ENCODE results near the gene RANBP17. TPM values are rescaled to one million over a fixed set of nuclear protein-coding genes. Genes with fewer than 3 reads are reported as not detected.

Gene RANBP17
- 25.5 and 35.6 TPM in 2 replicates for polyA plus RNA-seq
- polyA minus RNA-seq: 128 and 168 TPM in 2 replicates

DNA sequence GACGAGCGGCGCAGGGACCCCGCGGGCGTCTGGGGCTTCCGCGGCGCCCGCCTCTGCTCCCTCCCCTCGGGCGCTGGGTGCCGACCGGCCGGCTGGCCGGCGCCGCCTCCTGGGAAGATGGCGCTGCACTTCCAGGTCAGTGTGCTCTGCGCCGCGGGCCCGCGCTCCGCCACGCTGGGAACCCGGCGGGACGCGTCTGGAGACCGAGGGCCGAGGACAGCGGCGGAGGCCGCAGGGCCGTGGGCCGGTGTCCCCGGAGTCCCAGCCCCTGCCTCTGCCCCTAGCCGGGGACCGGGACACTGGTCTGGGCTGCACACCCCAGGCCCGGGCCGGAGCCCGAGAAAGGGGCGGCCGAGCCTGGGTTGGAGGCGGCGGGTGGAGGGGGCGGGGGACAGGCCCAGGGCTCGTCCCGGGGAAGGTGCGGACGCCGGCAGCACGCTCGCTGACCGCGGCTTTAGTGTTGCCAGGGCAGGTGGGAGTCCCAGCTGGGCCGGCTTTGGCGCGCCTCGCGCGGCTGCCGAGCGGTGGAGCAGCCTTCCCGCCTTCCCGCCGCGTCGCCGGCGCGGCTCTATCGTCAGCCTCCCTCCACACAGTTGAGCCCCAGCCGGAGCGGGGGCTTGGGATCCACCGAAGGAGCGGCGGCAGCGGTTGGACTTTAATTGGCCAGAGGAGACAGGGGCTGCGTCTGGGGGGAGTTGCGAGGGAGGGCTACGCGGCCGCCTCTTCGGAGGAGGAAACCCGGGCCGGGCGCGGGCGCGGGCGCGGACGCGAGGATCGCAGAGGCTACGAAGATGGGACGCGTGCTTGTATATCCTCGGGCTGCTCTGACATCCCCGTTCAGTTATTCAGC, at the start of gene RANBP17:
RANBP17 (plus strand) TSS at position 102 of the 850 bp plus-strand sequence.
- H3K9me3 ChIP-seq (ENCODE audit: low read length): no peaks in the 10 kb centered on the region
- H3K79me2 ChIP-seq (replicated peaks; ENCODE audit: insufficient read depth, low read length): peaks cover 10% of the 10 kb centered on the region
- peak within 1 kb of the TSS; percentile 25 for H3K4me2 ChIP-seq (ENCODE audit: low read length)
- H3K27me3 ChIP-seq (ENCODE audit: insufficient read depth, low read depth, low read length): no peaks in the 10 kb centered on the region
- peak within 1 kb of the TSS; percentile 53 for H2AFZ ChIP-seq (ENCODE audit: low read depth, low read length)
- no peaks in the 10 kb centered on the region for H4K20me1 ChIP-seq (ENCODE audit: insufficient read depth)
- H3K27ac ChIP-seq (ENCODE audit: low read length): peak within 1 kb of the TSS; percentile 53
- H3K36me3 ChIP-seq (ENCODE audit: insufficient read depth, low read length): no peaks in the 10 kb centered on the region
- peak within 1 kb of the TSS; percentile 88 for H3K4me3 ChIP-seq (ENCODE audit: low read length)
- TF ChIP-seq CTCF (IDR thresholded peaks at IDR 0.05; ENCODE audit: poor library complexity, severe bottlenecking): peak; percentile 19
- no peak for TF ChIP-seq SMC3 (conservative IDR thresholded peaks at IDR 0.05; ENCODE audit: poor library complexity)
- TF ChIP-seq EP300 (conservative IDR thresholded peaks at IDR 0.05; ENCODE audit: poor library complexity, severe bottlenecking): peak; percentile 8
- TF ChIP-seq RAD21 (conservative IDR thresholded peaks at IDR 0.05): peak; percentile 45
- TF ChIP-seq MXI1 (conservative IDR thresholded peaks at IDR 0.05; ENCODE audit: poor library complexity, severe bottlenecking): peak; percentile 65
- H3K9ac ChIP-seq (ENCODE audit: low read length): peak within 1 kb of the TSS; percentile 76
- no peaks in the 10 kb centered on the region for H3K9me2 ChIP-seq (ENCODE audit: insufficient read depth, low read length)
- H3F3A ChIP-seq (ENCODE audit: insufficient read depth, low read length, poor library complexity, severe bottlenecking): peaks cover 3% of the 10 kb centered on the region

DNA sequence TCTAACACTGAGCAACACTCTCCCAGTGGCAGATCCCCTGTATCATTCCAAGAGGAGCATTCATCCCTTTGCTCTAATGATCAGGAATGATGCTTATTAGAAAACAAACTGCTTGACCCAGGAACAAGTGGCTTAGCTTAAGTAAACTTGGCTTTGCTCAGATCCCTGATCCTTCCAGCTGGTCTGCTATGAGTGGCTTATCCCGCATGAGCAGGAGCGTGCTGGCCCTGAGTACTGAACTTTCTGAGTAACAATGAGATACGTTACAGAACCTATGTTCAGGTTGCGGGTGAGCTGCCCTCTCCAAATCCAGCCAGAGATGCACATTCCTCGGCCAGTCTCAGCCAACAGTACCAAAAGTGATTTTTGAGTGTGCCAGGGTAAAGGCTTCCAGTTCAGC, 48.6 kb upstream of the RANBP17 start:
- H3K9me2 ChIP-seq (ENCODE audit: insufficient read depth, low read length): no peaks in the 10 kb centered on the region
- no peaks in the 10 kb centered on the region for H4K20me1 ChIP-seq (ENCODE audit: insufficient read depth)
- H3K27me3 ChIP-seq (ENCODE audit: insufficient read depth, low read depth, low read length): no peaks in the 10 kb centered on the region
- no peaks in the 10 kb centered on the region for H3K9me3 ChIP-seq (ENCODE audit: low read length)
- no peak overlapping the region for H3K27ac ChIP-seq (ENCODE audit: low read length)
- no peak overlapping the region for H3K4me2 ChIP-seq (ENCODE audit: low read length)
- TF ChIP-seq CTCF (IDR thresholded peaks at IDR 0.05; ENCODE audit: poor library complexity, severe bottlenecking) (no peak), SMC3 (conservative IDR thresholded peaks at IDR 0.05; ENCODE audit: poor library complexity) (no peak), EP300 (conservative IDR thresholded peaks at IDR 0.05; ENCODE audit: poor library complexity, severe bottlenecking) (no peak), RAD21 (conservative IDR thresholded peaks at IDR 0.05) (no peak), EZH2 (IDR thresholded peaks at IDR 0.05; ENCODE audit: borderline replicate concordance, insufficient read depth, low read length, poor library complexity, severe bottlenecking) (no peak), TAF1 (IDR thresholded peaks at IDR 0.05; ENCODE audit: low read depth) (no peak), POLR2AphosphoS5 (IDR thresholded peaks at IDR 0.05) (no peak), MXI1 (conservative IDR thresholded peaks at IDR 0.05; ENCODE audit: poor library complexity, severe bottlenecking) (no peak)
- TF ChIP-seq, protein P1, sequence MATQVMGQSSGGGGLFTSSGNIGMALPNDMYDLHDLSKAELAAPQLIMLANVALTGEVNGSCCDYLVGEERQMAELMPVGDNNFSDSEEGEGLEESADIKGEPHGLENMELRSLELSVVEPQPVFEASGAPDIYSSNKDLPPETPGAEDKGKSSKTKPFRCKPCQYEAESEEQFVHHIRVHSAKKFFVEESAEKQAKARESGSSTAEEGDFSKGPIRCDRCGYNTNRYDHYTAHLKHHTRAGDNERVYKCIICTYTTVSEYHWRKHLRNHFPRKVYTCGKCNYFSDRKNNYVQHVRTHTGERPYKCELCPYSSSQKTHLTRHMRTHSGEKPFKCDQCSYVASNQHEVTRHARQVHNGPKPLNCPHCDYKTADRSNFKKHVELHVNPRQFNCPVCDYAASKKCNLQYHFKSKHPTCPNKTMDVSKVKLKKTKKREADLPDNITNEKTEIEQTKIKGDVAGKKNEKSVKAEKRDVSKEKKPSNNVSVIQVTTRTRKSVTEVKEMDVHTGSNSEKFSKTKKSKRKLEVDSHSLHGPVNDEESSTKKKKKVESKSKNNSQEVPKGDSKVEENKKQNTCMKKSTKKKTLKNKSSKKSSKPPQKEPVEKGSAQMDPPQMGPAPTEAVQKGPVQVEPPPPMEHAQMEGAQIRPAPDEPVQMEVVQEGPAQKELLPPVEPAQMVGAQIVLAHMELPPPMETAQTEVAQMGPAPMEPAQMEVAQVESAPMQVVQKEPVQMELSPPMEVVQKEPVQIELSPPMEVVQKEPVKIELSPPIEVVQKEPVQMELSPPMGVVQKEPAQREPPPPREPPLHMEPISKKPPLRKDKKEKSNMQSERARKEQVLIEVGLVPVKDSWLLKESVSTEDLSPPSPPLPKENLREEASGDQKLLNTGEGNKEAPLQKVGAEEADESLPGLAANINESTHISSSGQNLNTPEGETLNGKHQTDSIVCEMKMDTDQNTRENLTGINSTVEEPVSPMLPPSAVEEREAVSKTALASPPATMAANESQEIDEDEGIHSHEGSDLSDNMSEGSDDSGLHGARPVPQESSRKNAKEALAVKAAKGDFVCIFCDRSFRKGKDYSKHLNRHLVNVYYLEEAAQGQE (IDR thresholded peaks at IDR 0.05; ENCODE audit: borderline replicate concordance): no peak
- H3K9ac ChIP-seq (ENCODE audit: low read length): no peak overlapping the region
- H3K4me3 ChIP-seq (ENCODE audit: low read length): no peak overlapping the region
- no peaks in the 10 kb centered on the region for H3K36me3 ChIP-seq (ENCODE audit: insufficient read depth, low read length)
- H3F3A ChIP-seq (ENCODE audit: insufficient read depth, low read length, poor library complexity, severe bottlenecking): no peaks in the 10 kb centered on the region
- no peak overlapping the region for H2AFZ ChIP-seq (ENCODE audit: low read depth, low read length)
- no peaks in the 10 kb centered on the region for H3K79me2 ChIP-seq (replicated peaks; ENCODE audit: insufficient read depth, low read length)
